GM12873 (cell line): ENCODE measurements around the gene SNTB2.

Experiments used
- CTCF ChIP-seq: IDR thresholded peaks from 2 replicates; pipeline ENCODE4 v1.5.1; 2012; ENCODE audit warnings: low read depth, mild to moderate bottlenecking, moderate library complexity, low read length, control low read depth; ENCODE audit not compliant: insufficient read depth; ENCODE audit errors: missing control alignments

SNTB2 gene

DNA sequence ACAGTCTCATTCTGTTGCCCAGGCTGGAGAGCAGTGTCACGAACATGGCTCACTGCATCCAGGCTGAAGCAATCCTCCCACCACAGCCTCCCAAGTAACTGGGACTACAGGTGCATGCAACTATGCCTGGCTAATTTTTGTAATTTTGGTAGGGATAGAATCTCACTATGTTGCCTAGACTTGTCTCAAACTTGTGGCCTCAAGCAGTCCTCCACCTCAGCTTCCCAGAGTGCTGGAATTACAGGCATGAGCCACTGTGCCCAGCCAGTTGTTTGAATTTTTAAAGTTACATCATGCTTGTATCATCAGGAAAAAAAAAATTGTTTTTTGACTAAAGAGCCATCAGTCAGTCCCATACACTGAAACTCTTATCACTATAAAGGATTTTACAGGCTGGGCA lies 107.1 kb downstream of the SNTB2 start:
- no peak for TF ChIP-seq CTCF

DNA sequence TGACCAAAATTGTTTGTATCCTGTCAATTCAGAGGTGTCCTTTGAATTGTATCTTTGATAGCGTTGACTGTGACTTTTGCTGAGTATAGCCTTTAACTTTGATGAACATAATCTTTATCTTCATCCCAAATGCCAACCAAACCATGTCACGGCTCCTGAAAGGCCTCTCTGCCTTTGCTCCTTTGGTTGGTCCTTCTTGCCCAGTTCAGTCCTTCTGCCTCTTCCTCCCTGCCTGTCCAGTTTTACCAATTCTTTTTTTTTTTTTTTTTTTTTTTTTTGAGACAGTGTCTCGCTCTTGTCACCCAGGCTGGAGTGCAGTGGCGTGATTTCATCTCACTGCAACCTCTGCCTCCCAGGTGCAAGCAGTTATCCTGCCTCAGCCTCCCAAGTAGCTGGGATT lies 111.3 kb downstream of the SNTB2 start:
- no peak for TF ChIP-seq CTCF

DNA sequence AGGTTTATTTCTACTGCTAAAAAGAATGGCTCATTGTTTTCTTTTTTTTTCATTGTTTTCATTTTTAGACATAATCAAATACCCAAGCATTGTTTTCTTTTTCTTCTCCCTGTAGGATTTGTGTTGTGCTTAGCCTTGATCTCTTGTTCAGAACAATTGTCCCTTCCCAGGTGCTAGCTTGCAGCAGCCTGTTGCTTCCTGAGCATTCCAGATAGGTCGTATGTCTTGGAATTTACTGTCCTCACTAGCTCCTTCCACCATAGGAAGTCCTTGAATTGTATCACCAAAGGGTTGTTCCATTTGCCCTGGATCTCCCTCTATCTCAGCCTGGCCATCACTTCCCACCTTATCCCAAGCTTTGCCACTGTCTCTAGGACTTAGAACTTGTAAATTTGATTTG lies 114.2 kb downstream of the SNTB2 start:
- no peak for TF ChIP-seq CTCF

- no peak for TF ChIP-seq CTCF
These were observed 114.9 kb downstream of the SNTB2 start for GRCh38 chr16:69301861-69302260.

- no peak for TF ChIP-seq CTCF
These were observed 115.3 kb downstream of the SNTB2 start for GRCh38 chr16:69302301-69302700.

DNA sequence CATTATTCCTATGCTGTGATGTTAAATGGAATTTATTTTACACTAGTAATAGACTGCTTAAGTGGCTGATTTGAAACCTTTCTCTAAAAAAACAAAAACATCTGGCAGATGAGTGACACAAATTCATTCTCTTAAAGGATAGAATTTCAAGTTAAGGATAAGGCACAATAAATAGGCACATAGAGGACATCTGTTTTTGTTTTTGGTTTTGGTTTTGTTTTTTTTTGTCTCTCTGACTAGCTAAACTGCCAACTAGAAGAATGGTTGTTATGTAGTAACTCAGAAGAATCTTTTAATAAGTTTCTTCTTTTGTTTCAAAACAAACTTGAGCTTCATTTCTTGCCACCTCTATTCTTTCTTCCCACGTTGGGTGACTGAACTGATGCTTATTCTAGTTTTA lies 119.1 kb downstream of the SNTB2 start:
- no peak for TF ChIP-seq CTCF

DNA sequence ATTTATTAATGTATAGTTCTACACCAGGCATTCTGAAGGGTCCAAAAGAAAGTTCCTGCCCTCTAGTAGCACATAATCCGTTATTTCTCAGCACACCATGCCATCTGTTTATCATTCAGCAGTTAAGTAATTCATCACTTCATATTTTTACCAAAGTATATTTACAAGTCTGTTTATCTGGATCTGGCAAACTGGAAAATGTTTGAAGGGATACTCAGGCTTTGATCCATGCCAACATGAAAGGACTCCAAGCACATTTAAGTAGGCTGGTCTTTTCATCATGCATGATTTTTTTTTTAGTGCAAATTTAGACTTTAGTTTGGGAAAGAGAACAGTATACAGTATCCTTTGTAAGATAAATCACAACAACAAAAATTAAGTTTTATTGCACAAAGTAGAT lies 120.1 kb downstream of the SNTB2 start:
- TF ChIP-seq CTCF, result no peak

DNA sequence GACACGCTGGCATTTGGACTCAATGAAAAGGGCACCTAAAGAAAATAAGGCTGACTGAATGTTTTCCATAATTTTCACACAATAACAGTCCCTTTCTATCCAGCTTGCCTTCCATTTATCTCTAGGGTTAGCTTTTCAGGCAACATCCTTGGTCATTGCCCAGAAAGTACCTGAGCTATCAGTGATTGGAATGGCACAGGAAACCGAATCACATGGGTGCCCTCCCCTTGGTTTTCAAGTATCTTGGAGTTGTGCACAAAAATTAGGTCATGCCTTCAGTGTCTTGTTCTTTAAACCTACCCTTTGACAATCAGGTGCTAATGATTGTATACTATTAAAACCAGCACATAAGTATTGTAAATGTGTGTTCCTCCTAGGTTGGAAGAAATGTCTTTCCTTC lies 120.9 kb downstream of the SNTB2 start:
- TF ChIP-seq CTCF, result no peak
